PFSK-1 (cell line): ENCODE data around the gene SLCO3A1.

Source experiments
- POLR2AphosphoS5 ChIP-seq: IDR thresholded peaks from 2 replicates; pipeline ENCODE4 v1.6.1; 2012; ENCODE audit warnings: low read depth, mild to moderate bottlenecking, control low read depth, low read length, moderate library complexity
- SIN3A ChIP-seq: IDR thresholded peaks from 2 replicates; pipeline ENCODE4 v1.6.1; 2012; ENCODE audit warnings: mild to moderate bottlenecking, low read length, moderate library complexity, borderline replicate concordance; ENCODE audit not compliant: insufficient read depth
- TAF1 ChIP-seq: IDR thresholded peaks from 2 replicates; pipeline ENCODE4 v1.6.1; 2012; ENCODE audit warnings: low read length, control low read depth, borderline replicate concordance; ENCODE audit not compliant: insufficient read depth

DNA sequence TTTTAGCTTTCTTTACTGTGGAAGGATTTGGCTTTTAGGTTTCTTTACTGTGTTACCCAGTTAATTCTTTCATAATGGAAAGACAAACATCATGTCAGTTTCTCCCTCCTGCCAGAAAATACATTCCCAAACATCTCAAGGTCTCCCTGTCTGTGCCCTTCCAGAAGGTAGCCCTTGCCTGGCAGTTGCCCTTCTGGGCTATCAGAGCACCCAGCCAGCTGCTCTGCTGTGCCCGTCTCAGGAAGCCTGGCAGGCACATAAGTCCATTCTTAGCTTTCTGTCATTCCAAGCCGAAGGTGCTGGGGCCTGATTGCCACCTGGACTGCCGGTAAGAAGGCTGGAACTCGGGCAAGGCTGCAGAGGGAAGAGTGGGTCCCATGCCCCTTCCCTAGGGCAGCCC lies 203.4 kb downstream of the SLCO3A1 start:
- no peak for TF ChIP-seq TAF1
- no peak for TF ChIP-seq POLR2AphosphoS5
- no peak for TF ChIP-seq SIN3A
